ENCODE data around the gene SLC2A13.

The SLC2A13 gene

DNA sequence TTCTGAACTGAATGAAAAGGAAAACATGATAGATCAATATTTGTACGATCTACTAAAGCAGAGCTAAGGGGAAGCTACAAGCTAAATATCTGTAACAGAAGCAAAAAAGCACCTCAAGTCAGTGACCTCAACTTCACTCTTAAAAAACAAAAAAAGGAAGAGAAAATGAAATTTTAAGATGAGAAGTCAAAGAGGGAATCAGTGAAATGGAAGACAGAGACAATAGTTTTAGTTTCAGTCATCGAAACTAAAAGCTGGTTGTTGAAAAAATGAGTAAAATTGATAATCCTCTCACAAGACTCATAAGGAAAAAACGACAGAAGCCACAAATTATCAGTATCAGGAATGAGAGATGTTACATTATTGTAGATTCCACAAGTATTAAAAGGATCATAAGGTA is 11.9 kb upstream of the SLC2A13 start:
- TF ChIP-seq EGR1 (IDR thresholded peaks at IDR 0.05) = no peak
- TF ChIP-seq EP300 (IDR thresholded peaks at IDR 0.05; ENCODE audit: borderline replicate concordance) = no peak
- no peak for TF ChIP-seq ZBTB7A (IDR thresholded peaks at IDR 0.05; ENCODE audit: low read depth)
- no peak for TF ChIP-seq CEBPB (IDR thresholded peaks at IDR 0.05)
- no peak for TF ChIP-seq TAF1 (IDR thresholded peaks at IDR 0.05; ENCODE audit: low read depth)
- TF ChIP-seq TEAD4 (IDR thresholded peaks at IDR 0.05) = no peak
- TF ChIP-seq RAD21 (IDR thresholded peaks at IDR 0.05; ENCODE audit: low read depth) = no peak
- TF ChIP-seq, protein P1, sequence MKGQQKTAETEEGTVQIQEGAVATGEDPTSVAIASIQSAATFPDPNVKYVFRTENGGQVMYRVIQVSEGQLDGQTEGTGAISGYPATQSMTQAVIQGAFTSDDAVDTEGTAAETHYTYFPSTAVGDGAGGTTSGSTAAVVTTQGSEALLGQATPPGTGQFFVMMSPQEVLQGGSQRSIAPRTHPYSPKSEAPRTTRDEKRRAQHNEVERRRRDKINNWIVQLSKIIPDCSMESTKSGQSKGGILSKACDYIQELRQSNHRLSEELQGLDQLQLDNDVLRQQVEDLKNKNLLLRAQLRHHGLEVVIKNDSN (IDR thresholded peaks at IDR 0.05) = no peak
- TF ChIP-seq FOXM1 (IDR thresholded peaks at IDR 0.05; ENCODE audit: borderline replicate concordance, low read depth) = no peak
- no peak for TF ChIP-seq NFIC (IDR thresholded peaks at IDR 0.05)
- TF ChIP-seq YY1 (IDR thresholded peaks at IDR 0.05; ENCODE audit: low read depth) = no peak
- no peak for TF ChIP-seq TCF12 (IDR thresholded peaks at IDR 0.05; ENCODE audit: low read depth)
- TF ChIP-seq, protein P2, sequence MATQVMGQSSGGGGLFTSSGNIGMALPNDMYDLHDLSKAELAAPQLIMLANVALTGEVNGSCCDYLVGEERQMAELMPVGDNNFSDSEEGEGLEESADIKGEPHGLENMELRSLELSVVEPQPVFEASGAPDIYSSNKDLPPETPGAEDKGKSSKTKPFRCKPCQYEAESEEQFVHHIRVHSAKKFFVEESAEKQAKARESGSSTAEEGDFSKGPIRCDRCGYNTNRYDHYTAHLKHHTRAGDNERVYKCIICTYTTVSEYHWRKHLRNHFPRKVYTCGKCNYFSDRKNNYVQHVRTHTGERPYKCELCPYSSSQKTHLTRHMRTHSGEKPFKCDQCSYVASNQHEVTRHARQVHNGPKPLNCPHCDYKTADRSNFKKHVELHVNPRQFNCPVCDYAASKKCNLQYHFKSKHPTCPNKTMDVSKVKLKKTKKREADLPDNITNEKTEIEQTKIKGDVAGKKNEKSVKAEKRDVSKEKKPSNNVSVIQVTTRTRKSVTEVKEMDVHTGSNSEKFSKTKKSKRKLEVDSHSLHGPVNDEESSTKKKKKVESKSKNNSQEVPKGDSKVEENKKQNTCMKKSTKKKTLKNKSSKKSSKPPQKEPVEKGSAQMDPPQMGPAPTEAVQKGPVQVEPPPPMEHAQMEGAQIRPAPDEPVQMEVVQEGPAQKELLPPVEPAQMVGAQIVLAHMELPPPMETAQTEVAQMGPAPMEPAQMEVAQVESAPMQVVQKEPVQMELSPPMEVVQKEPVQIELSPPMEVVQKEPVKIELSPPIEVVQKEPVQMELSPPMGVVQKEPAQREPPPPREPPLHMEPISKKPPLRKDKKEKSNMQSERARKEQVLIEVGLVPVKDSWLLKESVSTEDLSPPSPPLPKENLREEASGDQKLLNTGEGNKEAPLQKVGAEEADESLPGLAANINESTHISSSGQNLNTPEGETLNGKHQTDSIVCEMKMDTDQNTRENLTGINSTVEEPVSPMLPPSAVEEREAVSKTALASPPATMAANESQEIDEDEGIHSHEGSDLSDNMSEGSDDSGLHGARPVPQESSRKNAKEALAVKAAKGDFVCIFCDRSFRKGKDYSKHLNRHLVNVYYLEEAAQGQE (IDR thresholded peaks at IDR 0.05; ENCODE audit: low read depth) = no peak
- TF ChIP-seq, protein P3, sequence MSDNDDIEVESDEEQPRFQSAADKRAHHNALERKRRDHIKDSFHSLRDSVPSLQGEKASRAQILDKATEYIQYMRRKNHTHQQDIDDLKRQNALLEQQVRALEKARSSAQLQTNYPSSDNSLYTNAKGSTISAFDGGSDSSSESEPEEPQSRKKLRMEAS (IDR thresholded peaks at IDR 0.05) = no peak
- no peak for TF ChIP-seq CREB1 (IDR thresholded peaks at IDR 0.05; ENCODE audit: low read depth)

GRCh38 chr12:40110586-40110985 is 4.7 kb upstream of the SLC2A13 start:
- TF ChIP-seq FOXM1 (IDR thresholded peaks at IDR 0.05; ENCODE audit: borderline replicate concordance, low read depth) = no peak
- TF ChIP-seq EP300 (IDR thresholded peaks at IDR 0.05; ENCODE audit: borderline replicate concordance) = no peak

DNA sequence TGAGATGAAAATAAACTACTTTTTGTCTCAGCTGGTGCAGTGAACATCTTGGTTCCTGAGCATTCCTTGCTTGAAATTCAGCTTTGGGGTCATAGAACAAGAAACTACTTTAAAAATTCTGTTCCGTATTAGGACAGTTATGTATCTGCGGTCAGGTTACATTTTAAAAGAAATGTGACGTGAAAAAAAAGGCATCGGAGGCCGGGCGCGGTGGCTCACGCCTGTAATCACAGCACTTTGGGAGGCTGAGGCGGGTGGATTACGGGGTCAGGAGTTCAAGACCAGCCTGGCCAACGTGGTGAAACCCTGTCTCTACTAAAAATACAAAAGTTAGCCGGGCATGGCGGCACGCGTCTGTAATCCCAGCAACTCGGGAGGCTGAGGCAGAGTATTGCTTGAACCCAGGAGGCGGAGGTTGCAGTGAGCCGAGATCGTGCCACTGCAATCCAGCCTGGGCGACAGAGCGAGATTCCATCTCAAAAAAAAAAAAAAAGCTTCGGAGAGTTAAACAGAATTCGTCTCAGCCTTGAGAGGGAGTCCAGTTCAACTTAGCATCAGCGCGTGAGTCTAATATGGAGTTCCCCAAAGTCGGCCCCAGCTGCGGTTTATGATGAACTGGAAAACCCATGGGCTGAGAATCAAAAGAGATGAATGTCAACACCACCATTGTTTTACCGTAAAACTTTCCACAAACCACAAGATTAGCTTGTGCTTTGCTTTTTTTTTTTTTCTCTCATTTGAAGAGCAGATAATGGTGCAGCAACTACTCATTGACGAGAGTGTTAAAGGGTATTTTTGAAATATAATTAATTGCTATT is 2.1 kb upstream of the SLC2A13 start:
- TF ChIP-seq CEBPB (IDR thresholded peaks at IDR 0.05) (no peak), TCF12 (IDR thresholded peaks at IDR 0.05; ENCODE audit: low read depth) (no peak), EGR1 (IDR thresholded peaks at IDR 0.05) (no peak), NFIC (IDR thresholded peaks at IDR 0.05) (no peak), ZBTB7A (IDR thresholded peaks at IDR 0.05; ENCODE audit: low read depth) (no peak), EP300 (IDR thresholded peaks at IDR 0.05; ENCODE audit: borderline replicate concordance) (no peak)
- TF ChIP-seq, protein P1 (IDR thresholded peaks at IDR 0.05) = no peak

GRCh38 chr12:40107098-40107802 is 1.4 kb upstream of the SLC2A13 start:
- TF ChIP-seq CREB1 (IDR thresholded peaks at IDR 0.05; ENCODE audit: low read depth) = no peak
- TF ChIP-seq FOXM1 (IDR thresholded peaks at IDR 0.05; ENCODE audit: borderline replicate concordance, low read depth) = no peak
- TF ChIP-seq CEBPB (IDR thresholded peaks at IDR 0.05) = no peak
- TF ChIP-seq TCF12 (IDR thresholded peaks at IDR 0.05; ENCODE audit: low read depth) = no peak
- TF ChIP-seq EGR1 (IDR thresholded peaks at IDR 0.05) = no peak
- TF ChIP-seq EP300 (IDR thresholded peaks at IDR 0.05; ENCODE audit: borderline replicate concordance) = no peak
- TF ChIP-seq TAF1 (IDR thresholded peaks at IDR 0.05; ENCODE audit: low read depth) = no peak
- TF ChIP-seq YY1 (IDR thresholded peaks at IDR 0.05; ENCODE audit: low read depth) = no peak
- TF ChIP-seq, protein P3 (IDR thresholded peaks at IDR 0.05) = peak; percentile 96
- peak; percentile 88 for TF ChIP-seq RAD21 (IDR thresholded peaks at IDR 0.05; ENCODE audit: low read depth)
- TF ChIP-seq, protein P2 (IDR thresholded peaks at IDR 0.05; ENCODE audit: low read depth) = no peak

DNA sequence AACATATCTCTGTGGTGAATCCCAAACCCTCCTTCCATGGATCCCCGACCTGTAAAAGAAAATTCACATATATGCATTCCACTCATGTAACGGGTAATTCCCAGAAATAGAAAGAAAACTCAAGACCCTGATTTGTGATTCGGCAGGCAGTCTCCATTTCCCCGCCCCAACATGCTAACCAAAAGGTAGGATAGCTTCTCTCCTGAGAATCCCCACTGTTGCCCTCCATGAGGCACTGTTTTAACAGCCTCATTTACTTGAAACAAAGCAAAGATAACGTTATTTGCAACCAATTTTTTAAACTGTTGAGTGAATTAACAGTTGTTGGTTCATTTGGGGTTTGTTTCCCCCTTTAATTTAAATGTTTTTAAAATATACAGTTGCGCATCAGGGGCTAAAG is 774 bp upstream of the SLC2A13 start:
- TF ChIP-seq, protein P1 (IDR thresholded peaks at IDR 0.05) = no peak
- TF ChIP-seq ZBTB7A (IDR thresholded peaks at IDR 0.05; ENCODE audit: low read depth) = no peak
- TF ChIP-seq, protein P3 (IDR thresholded peaks at IDR 0.05) = no peak
- TF ChIP-seq FOXM1 (IDR thresholded peaks at IDR 0.05; ENCODE audit: borderline replicate concordance, low read depth) = no peak
- no peak for TF ChIP-seq EGR1 (IDR thresholded peaks at IDR 0.05)
- TF ChIP-seq YY1 (IDR thresholded peaks at IDR 0.05; ENCODE audit: low read depth) = no peak
- no peak for TF ChIP-seq CREB1 (IDR thresholded peaks at IDR 0.05; ENCODE audit: low read depth)
- no peak for TF ChIP-seq EP300 (IDR thresholded peaks at IDR 0.05; ENCODE audit: borderline replicate concordance)
- TF ChIP-seq CEBPB (IDR thresholded peaks at IDR 0.05) = no peak
- TF ChIP-seq RAD21 (IDR thresholded peaks at IDR 0.05; ENCODE audit: low read depth) = no peak
- no peak for TF ChIP-seq TCF12 (IDR thresholded peaks at IDR 0.05; ENCODE audit: low read depth)
- TF ChIP-seq NFIC (IDR thresholded peaks at IDR 0.05) = no peak
- TF ChIP-seq, protein P2 (IDR thresholded peaks at IDR 0.05; ENCODE audit: low read depth) = no peak
- no peak for TF ChIP-seq TEAD4 (IDR thresholded peaks at IDR 0.05)
- TF ChIP-seq TAF1 (IDR thresholded peaks at IDR 0.05; ENCODE audit: low read depth) = no peak
